Measurements from ENCODE around the gene STARD13. TPM values are rescaled to one million over a fixed set of nuclear protein-coding genes. Genes with fewer than 3 reads are reported as not detected.

The STARD13 gene
- total and polyA plus RNA-seq, 7 experiments from 2014 or later, result 0.30 to 1.1 (median 0.73) TPM; not detected in 2

DNA sequence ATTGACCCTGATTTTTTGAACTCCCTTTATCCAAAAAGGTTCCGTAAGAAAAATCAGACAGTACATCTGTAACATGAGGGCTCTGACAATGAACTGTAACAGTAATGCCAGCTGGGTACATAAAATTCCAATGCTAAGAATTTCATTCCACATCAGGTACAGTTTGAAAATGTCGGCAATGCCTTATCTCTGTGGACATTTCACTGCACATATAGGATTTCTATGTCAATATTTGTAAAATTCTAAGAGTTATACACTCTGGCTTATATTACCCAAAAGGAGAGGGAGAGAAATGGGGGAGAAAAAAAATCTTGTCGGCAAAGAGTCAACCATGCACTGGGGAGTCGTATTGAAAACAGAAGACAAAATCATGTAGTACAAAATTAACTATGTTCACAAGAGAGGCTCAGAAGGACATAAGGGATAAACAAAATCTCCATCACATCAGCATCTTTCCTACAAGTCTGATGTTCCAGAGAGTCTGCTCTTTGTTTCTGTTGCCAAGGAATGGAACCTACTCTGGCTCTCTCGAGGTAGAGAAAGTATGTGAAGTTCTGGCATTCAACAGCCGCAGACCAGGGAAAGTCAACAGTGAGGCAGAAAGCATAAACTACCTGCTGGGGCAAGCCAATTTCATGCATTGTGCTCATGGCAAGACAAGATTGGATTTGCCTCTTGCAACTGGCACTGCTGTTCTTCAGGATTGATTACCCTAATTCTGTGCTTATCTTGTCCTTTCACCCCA, 72.4 kb downstream of the STARD13 start:
- Histone ChIP-seq H3K9me3 (ENCODE audit: control insufficient read depth in 2 of 3, low read length in 3 of 3) (no peaks in the 10 kb centered on the region), H3K4me3 (ENCODE audit: low read length) (no peak overlapping the region), H3K27me3 (ENCODE audit: control insufficient read depth in 2 of 2, insufficient read depth in 2 of 2, low read length in 2 of 2) (peaks cover 0 to 6% of the 10 kb centered on the region in 2 donors), H3K4me1 (ENCODE audit: control insufficient read depth in 2 of 2, insufficient read depth in 2 of 2, low read length in 2 of 2) (no peaks in the 10 kb centered on the region), H3K36me3 (ENCODE audit: control insufficient read depth in 2 of 3, insufficient read depth in 3 of 3, low read length in 3 of 3) (no peaks in the 10 kb centered on the region), H3K27ac (ENCODE audit: low read depth, low read length) (no peak overlapping the region)
- ATAC-seq (no peak), DNase-seq (no peak)
- CTCF ChIA-PET, result no interaction called here
- Mint-ChIP-seq H3K27me3 (peaks cover 3 to 13% (median 11%) of the 10 kb centered on the region in 5 donors), H3K9me3 (peaks cover 0 to 2% (median 0%) of the 10 kb centered on the region in 11 donors), H3K27ac (no peak overlapping the region), H3K36me3 (no peaks in the 10 kb centered on the region), H3K4me1 (no peaks in the 10 kb centered on the region), H3K4me3 (no peak overlapping the region)
- POLR2A ChIA-PET, result no interaction called here
- intact Hi-C loops (cut with micrococcal nuclease), result no loop called here

DNA sequence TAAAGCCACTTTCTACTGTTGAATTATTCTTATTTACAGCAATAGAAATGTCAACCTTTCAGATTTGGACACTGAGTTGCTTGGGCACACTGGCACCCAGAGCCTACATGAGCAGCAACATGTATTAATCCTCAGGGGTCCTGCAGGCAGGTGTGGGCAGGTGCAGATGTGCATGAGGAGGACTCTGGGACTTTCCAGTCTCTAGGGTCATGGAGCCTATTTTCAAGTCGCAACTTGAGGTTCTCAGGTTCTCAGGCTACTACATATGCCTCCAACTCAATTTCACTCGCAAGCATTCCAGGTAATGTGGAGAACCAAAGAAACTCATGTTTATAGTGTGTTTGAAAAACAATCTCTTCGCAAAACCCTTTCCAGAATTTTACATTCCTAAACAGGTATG, 73.2 kb downstream of the STARD13 start:
- H3K4me3 ChIP-seq (ENCODE audit: low read length), result no peak overlapping the region
- peaks cover 0 to 6% of the 10 kb centered on the region in 2 donors for H3K27me3 ChIP-seq (ENCODE audit: control insufficient read depth in 2 of 2, insufficient read depth in 2 of 2, low read length in 2 of 2)
- no peak overlapping the region for H3K27ac Mint-ChIP-seq
- peaks cover 3 to 20% (median 16%) of the 10 kb centered on the region in 5 donors for H3K27me3 Mint-ChIP-seq
- no peaks in the 10 kb centered on the region for H3K4me1 ChIP-seq (ENCODE audit: control insufficient read depth in 2 of 2, insufficient read depth in 2 of 2, low read length in 2 of 2)
- DNase-seq (no peak), ATAC-seq (no peak)
- H3K4me1 Mint-ChIP-seq, result peaks cover 0 to 8% (median 0%) of the 10 kb centered on the region in 7 donors
- H3K9me3 ChIP-seq (ENCODE audit: control insufficient read depth in 2 of 3, low read length in 3 of 3), result no peaks in the 10 kb centered on the region
- ChIA-PET POLR2A (no interaction called here), CTCF (interaction anchor here (0.6 kb wide), 1 partner anchor 437 kb away, joined by 3 read pairs; no protein-coding TSS in a partner anchor)
- no peak overlapping the region for H3K4me3 Mint-ChIP-seq
- no peak overlapping the region for H3K27ac ChIP-seq (ENCODE audit: low read depth, low read length)
- H3K9me3 Mint-ChIP-seq, result peaks cover 0 to 2% (median 0%) of the 10 kb centered on the region in 11 donors
- no peaks in the 10 kb centered on the region for H3K36me3 ChIP-seq (ENCODE audit: control insufficient read depth in 2 of 3, insufficient read depth in 3 of 3, low read length in 3 of 3)
- H3K36me3 Mint-ChIP-seq, result no peaks in the 10 kb centered on the region
- intact Hi-C loops (cut with micrococcal nuclease), result no loop called here

DNA sequence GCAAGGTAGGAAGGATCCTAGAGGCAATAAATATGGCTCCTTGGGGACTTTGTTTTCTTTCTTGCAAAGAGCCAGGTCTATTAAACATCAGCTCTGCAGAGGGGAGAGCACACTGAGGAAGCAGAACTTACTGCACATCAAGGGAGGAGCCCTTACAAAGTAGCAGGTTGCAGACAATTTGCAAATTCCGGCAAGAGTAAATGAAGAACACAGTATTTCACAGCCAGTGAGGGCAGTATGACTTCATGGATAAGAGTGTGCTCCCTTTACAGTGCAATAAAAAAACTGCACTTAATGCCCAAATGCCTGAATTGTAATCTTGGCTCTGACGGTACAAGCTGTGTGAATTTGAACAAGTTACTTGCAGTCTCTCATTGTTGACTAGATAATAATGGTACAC, 75.5 kb downstream of the STARD13 start:
- Histone ChIP-seq H3K4me3 (ENCODE audit: low read length) (no peak overlapping the region), H3K9me3 (ENCODE audit: control insufficient read depth in 2 of 3, low read length in 3 of 3) (no peaks in the 10 kb centered on the region), H3K4me1 (ENCODE audit: control insufficient read depth in 2 of 2, insufficient read depth in 2 of 2, low read length in 2 of 2) (no peaks in the 10 kb centered on the region), H3K27ac (ENCODE audit: low read depth, low read length) (no peak overlapping the region), H3K36me3 (ENCODE audit: control insufficient read depth in 2 of 3, insufficient read depth in 3 of 3, low read length in 3 of 3) (no peaks in the 10 kb centered on the region), H3K27me3 (ENCODE audit: control insufficient read depth in 2 of 2, insufficient read depth in 2 of 2, low read length in 2 of 2) (peaks cover 0 to 6% of the 10 kb centered on the region in 2 donors)
- Mint-ChIP-seq H3K4me3 (no peak overlapping the region), H3K36me3 (no peaks in the 10 kb centered on the region), H3K27me3 (peaks cover 3 to 27% (median 16%) of the 10 kb centered on the region in 5 donors), H3K9me3 (peaks cover 0 to 2% (median 0%) of the 10 kb centered on the region in 11 donors), H3K4me1 (peaks cover 5 to 27% (median 10%) of the 10 kb centered on the region in 7 donors), H3K27ac (no peak overlapping the region)
- DNase-seq (no peak), ATAC-seq (no peak)
- POLR2A ChIA-PET, result no interaction called here
- CTCF ChIA-PET, result interaction anchor here (0.6 kb wide), 1 partner anchor 493 kb away, joined by 3 read pairs; no protein-coding TSS in a partner anchor
- intact Hi-C loops (cut with micrococcal nuclease), result no loop called here

DNA sequence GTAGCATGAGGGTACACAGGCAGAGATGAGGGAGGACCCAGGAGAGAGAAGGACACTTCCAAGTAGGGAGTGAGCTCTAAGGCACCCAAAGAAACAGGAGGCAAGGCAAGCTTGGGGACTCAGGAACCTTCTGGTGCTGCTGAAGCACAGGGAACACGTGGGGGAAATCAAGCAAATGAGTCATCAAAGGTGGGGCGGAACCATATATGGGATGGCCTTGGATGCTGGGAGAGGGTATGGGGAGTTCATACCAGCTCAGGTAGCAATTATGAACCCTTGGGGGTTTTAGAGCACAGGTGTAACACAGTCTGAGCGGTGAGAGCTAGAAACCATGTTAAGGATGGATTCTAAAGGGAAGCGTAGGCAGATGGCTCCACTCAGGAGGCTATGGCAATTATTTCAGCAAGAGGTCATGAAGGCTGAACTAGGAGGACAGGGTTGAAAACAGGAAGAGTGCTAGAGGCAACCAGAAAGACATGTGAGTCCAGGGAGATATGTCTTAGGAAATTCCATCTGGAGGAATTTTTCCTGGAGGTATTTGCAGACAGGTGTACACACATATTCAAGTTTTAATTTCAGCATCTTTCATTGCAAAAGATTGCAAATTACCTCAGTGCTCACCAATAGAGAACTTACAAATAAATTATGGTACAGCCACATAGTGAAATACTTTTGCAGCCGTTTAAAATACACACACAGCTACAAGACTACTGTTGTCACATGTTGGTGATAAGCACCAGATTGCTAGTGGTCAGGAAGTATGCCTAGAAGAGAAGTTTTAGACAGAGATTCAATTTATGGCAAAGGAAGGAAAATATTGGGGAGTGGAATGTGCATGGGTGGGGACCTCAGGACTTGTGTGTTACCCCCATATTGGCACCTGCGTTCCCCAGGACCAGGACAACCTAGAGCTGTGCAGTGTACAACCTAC, 77.0 kb downstream of the STARD13 start:
- ChIA-PET POLR2A (no interaction called here), CTCF (no interaction called here)
- no peaks in the 10 kb centered on the region for H3K4me1 ChIP-seq (ENCODE audit: control insufficient read depth in 2 of 2, insufficient read depth in 2 of 2, low read length in 2 of 2)
- H3K27ac Mint-ChIP-seq, result no peak overlapping the region
- H3K36me3 ChIP-seq (ENCODE audit: control insufficient read depth in 2 of 3, insufficient read depth in 3 of 3, low read length in 3 of 3), result no peaks in the 10 kb centered on the region
- H3K9me3 Mint-ChIP-seq, result peaks cover 0 to 2% (median 0%) of the 10 kb centered on the region in 11 donors
- no peak overlapping the region for H3K4me3 ChIP-seq (ENCODE audit: low read length)
- no peak overlapping the region for H3K4me3 Mint-ChIP-seq
- H3K27me3 Mint-ChIP-seq, result peaks cover 0 to 27% (median 23%) of the 10 kb centered on the region in 5 donors
- intact Hi-C loops (cut with micrococcal nuclease), result loop anchor here in 1 of 2 donors (5.0 to 10.0 kb wide), 2 partner anchors 334 to 624 kb away; partner anchors contain the start of gene PDS5B
- no peaks in the 10 kb centered on the region for H3K36me3 Mint-ChIP-seq
- ATAC-seq (no peak), DNase-seq (no peak)
- peaks cover 8 to 41% (median 16%) of the 10 kb centered on the region in 7 donors for H3K4me1 Mint-ChIP-seq
- no peaks in the 10 kb centered on the region for H3K9me3 ChIP-seq (ENCODE audit: control insufficient read depth in 2 of 3, low read length in 3 of 3)
- H3K27me3 ChIP-seq (ENCODE audit: control insufficient read depth in 2 of 2, insufficient read depth in 2 of 2, low read length in 2 of 2), result peaks cover 0 to 6% of the 10 kb centered on the region in 2 donors
- H3K27ac ChIP-seq (ENCODE audit: low read depth, low read length), result no peak overlapping the region

DNA sequence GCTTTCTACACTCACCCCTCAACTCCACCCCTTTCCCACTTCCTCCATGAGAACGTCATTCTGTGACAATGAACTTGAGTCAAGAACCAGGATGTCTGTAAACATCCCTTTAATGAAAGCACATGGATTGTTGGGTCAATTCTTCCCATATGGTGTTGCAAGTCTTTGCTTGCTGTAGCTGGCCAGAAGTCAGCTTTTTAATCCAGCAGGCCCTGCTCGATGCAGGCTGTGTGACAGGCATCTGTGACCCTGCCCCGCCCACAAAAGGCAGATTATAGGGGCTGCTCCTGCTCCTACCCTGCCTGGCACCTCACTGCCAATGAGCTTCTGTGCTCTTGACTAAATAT, 78.0 kb downstream of the STARD13 start:
- CTCF ChIA-PET, result interaction anchor here (0.5 kb wide), 1 partner anchor 42 kb away, joined by 3 read pairs; no protein-coding TSS in a partner anchor
- POLR2A ChIA-PET, result no interaction called here

DNA sequence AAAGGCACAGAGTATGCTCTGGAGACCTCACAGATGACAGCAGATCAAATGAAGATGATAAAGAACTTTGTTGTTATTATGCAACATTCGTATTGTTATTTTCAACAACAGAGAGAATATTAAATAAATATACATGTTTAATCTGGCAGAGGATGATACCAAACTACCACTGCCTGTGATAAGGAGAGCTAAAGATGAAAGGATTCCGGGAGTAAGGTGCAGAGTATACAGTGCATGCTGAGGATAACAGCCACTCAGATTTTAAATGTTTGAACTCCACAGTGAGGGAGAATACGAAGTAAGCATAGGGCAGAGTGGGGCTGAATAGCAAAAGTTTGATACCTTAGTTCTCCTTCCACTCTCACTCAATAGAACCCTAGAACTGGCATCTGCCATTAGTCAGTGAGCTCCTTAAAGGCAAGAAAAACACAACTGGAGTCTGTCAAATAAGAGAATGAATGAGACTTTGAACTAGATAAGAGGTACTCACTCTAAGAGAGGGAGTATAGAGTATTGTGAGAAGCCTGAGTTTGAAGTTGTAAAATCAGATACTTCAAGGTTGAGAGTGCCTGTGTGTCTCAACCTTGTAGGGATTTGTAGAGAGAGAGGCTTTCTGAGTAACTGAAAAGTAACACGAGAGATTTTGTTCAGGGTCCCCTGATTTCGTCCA, 78.5 kb downstream of the STARD13 start:
- Mint-ChIP-seq H3K27me3 (peaks cover 0 to 32% (median 30%) of the 10 kb centered on the region in 5 donors), H3K27ac (peak overlapping the region in 1 of 9 donors; percentile 54), H3K36me3 (peaks cover 0 to 2% (median 0%) of the 10 kb centered on the region in 5 donors), H3K4me3 (peak overlapping the region in 1 of 10 donors; percentile 31), H3K9me3 (peaks cover 0 to 4% (median 0%) of the 10 kb centered on the region in 11 donors), H3K4me1 (peaks cover 8 to 49% (median 16%) of the 10 kb centered on the region in 7 donors)
- ChIA-PET POLR2A (no interaction called here), CTCF (no interaction called here)
- no peak for ATAC-seq
- Histone ChIP-seq H3K9me3 (ENCODE audit: control insufficient read depth in 2 of 3, low read length in 3 of 3) (no peaks in the 10 kb centered on the region), H3K27me3 (ENCODE audit: control insufficient read depth in 2 of 2, insufficient read depth in 2 of 2, low read length in 2 of 2) (peaks cover 0 to 6% of the 10 kb centered on the region in 2 donors), H3K27ac (ENCODE audit: low read depth, low read length) (no peak overlapping the region), H3K4me1 (ENCODE audit: control insufficient read depth in 2 of 2, insufficient read depth in 2 of 2, low read length in 2 of 2) (no peaks in the 10 kb centered on the region), H3K4me3 (ENCODE audit: low read length) (no peak overlapping the region), H3K36me3 (ENCODE audit: control insufficient read depth in 2 of 3, insufficient read depth in 3 of 3, low read length in 3 of 3) (no peaks in the 10 kb centered on the region)
- intact Hi-C loops (cut with micrococcal nuclease), result loop anchor here in 1 of 2 donors (1.0 to 10.0 kb wide), 3 partner anchors 21 to 622 kb away; partner anchors contain the start of gene PDS5B
- no peak for DNase-seq

More for the DNA sequence above, 78.0 kb downstream of the STARD13 start:
- Histone ChIP-seq H3K27ac (ENCODE audit: low read depth, low read length) (no peak overlapping the region), H3K9me3 (ENCODE audit: control insufficient read depth in 2 of 3, low read length in 3 of 3) (no peaks in the 10 kb centered on the region), H3K27me3 (ENCODE audit: control insufficient read depth in 2 of 2, insufficient read depth in 2 of 2, low read length in 2 of 2) (peaks cover 0 to 6% of the 10 kb centered on the region in 2 donors), H3K36me3 (ENCODE audit: control insufficient read depth in 2 of 3, insufficient read depth in 3 of 3, low read length in 3 of 3) (no peaks in the 10 kb centered on the region), H3K4me1 (ENCODE audit: control insufficient read depth in 2 of 2, insufficient read depth in 2 of 2, low read length in 2 of 2) (no peaks in the 10 kb centered on the region), H3K4me3 (ENCODE audit: low read length) (no peak overlapping the region)
- peaks cover 0 to 27% (median 25%) of the 10 kb centered on the region in 5 donors for H3K27me3 Mint-ChIP-seq
- H3K36me3 Mint-ChIP-seq, result no peaks in the 10 kb centered on the region
- H3K4me1 Mint-ChIP-seq, result peaks cover 8 to 45% (median 16%) of the 10 kb centered on the region in 7 donors
- intact Hi-C loops (cut with micrococcal nuclease), result loop anchor here in 1 of 2 donors (5.0 to 10.0 kb wide), 2 partner anchors 335 to 623 kb away; partner anchors contain the start of gene PDS5B
- no peak for DNase-seq
- no peak for ATAC-seq
- peak overlapping the region in 1 of 9 donors; percentile 54 for H3K27ac Mint-ChIP-seq
- H3K9me3 Mint-ChIP-seq, result peaks cover 0 to 2% (median 0%) of the 10 kb centered on the region in 11 donors
- H3K4me3 Mint-ChIP-seq, result peak overlapping the region in 1 of 10 donors; percentile 31

Data from naive thymus-derived CD4-positive, alpha-beta T cell (primary cell).